SJSA1 (cell line): ENCODE measurements around the gene HIVEP3. TPM values are rescaled to one million over a fixed set of nuclear protein-coding genes. Genes with fewer than 3 reads are reported as not detected.
A peak's percentile ranks its signal among the peaks of the same experiment; 100 is the strongest.

Source experiments
- DNase-seq, 2 experiments: peaks; one replicate each; pipeline ENCODE4 v3.0.0-alpha.2; 2015 to 2020; ENCODE audit warnings: low spot score in 2 of 2, low read depth in 1 of 2
- H3K27ac ChIP-seq: fragments of 250-450 bp; sonication (Bioruptor Pico); 2 replicates; pipeline ENCODE4 v1.5.1; 2020; ENCODE audit warnings: mild to moderate bottlenecking, moderate library complexity
- H3K27me3 ChIP-seq: fragments of 250-450 bp; sonication (Bioruptor Pico); replicated peaks from 2 replicates; pipeline ENCODE4 v1.5.1; 2020; ENCODE audit warnings: mild to moderate bottlenecking, moderate library complexity
- H3K36me3 ChIP-seq: fragments of 250-450 bp; sonication (Bioruptor Pico); 2 replicates; pipeline ENCODE4 v1.5.1; 2020; ENCODE audit warnings: mild to moderate bottlenecking
- H3K4me1 ChIP-seq: fragments of 250-450 bp; sonication (Bioruptor Pico); replicated peaks from 2 replicates; pipeline ENCODE4 v1.6.1; 2021; ENCODE audit warnings: mild to moderate bottlenecking
- H3K4me3 ChIP-seq: fragments of 250-450 bp; sonication (Bioruptor Pico); 2 replicates; pipeline ENCODE4 v1.5.1; 2020; ENCODE audit warnings: mild to moderate bottlenecking
- H3K9me3 ChIP-seq: fragments of 250-450 bp; sonication (Bioruptor Pico); replicated peaks from 2 replicates; pipeline ENCODE4 v1.5.1; 2020; ENCODE audit warnings: mild to moderate bottlenecking
- total RNA-seq: library from RNA; depleted of rRNA; stranded (reverse); fragments of >200 nt; shearing (Covaris generic); gene quantifications from 2 replicates; pipeline ENCODE4 v1.2.3, GENCODE V29; 2014

The HIVEP3 gene
- total RNA-seq, 1 experiment from 2014 or later: 2.2 TPM

DNA sequence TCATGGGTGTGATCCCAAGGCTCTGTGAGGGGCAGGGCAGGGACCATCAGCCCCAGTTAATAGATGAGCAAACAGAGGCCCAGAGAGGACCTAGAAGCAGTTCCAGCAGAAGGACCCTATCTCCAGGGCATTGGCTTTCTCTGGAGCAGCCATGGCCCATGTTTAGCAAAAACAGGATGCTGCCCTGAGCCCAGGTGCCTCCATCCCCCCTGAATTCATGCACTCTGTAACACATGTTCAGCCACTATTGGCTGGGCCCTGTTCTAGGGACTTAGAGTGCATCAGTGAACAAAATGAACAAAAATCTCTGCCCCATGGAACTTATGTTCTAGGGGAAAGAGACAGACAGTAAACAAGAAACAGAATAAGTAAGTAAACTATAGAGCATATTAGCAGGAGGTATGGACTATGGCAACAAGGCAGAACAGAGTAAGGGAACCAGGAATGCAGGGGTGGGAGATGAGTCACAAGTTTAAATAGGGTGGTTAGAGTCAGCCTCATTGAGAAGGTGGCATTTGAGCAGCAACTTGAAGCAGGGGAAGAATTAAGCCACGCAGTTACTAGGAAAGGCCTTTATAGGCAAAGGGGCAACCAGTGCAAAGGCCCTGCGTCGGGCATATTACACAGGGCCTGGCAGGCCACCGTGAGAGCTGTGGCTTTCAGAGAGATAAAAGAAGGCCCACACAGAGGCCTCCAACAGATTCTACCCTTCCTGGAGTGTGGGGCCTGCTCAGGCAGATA lies 248.3 kb downstream of the HIVEP3 start:
- Histone ChIP-seq H3K9me3 (no peaks in the 10 kb centered on the region), H3K27me3 (no peaks in the 10 kb centered on the region), H3K4me1 (peaks cover 53% of the 10 kb centered on the region), H3K36me3 (no peaks in the 10 kb centered on the region), H3K4me3 (no peak overlapping the region), H3K27ac (peak overlapping the region; percentile 59)
- peak; percentile 81 to 86 for DNase-seq

- Histone ChIP-seq H3K9me3 (no peaks in the 10 kb centered on the region), H3K4me3 (no peak overlapping the region), H3K27me3 (no peaks in the 10 kb centered on the region), H3K4me1 (peaks cover 67% of the 10 kb centered on the region), H3K27ac (no peak overlapping the region), H3K36me3 (no peaks in the 10 kb centered on the region)
- no peak for DNase-seq
Measured at GRCh38 chr1:41668967-41669366, 249.8 kb downstream of the HIVEP3 start.

DNA sequence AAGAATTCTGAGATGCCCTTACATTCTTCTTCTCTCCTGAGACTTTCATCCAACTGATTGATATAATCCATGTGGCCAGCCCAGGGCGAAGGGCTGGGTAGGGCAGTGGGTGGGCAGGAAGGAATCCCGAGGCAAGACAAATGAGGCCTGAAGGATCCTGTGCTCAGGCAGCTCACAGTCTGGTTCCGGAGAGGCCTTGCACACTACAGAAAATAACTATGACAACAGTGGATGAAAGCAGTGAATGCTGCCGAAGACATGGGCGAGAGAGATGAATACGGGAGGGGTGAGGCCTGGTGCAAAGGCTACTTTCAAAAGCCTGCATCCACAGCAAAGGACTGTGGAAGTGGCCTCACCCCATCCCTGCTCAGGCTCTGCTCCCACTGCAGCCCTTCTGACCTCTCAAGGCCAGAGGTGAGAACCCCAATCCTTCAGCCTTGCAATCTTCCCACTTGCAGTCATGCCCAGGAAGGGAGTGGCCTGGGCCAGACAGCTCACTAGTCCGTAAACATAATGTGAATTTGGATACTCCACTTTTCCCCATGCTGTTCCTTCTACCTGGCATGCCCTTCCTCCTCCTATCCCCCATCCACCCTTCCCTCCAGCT lies 250.6 kb downstream of the HIVEP3 start:
- no peaks in the 10 kb centered on the region for H3K36me3 ChIP-seq
- no peak for DNase-seq
- no peaks in the 10 kb centered on the region for H3K27me3 ChIP-seq
- H3K4me3 ChIP-seq: no peak overlapping the region
- no peak overlapping the region for H3K27ac ChIP-seq
- H3K4me1 ChIP-seq: peaks cover 68% of the 10 kb centered on the region
- no peaks in the 10 kb centered on the region for H3K9me3 ChIP-seq

DNA sequence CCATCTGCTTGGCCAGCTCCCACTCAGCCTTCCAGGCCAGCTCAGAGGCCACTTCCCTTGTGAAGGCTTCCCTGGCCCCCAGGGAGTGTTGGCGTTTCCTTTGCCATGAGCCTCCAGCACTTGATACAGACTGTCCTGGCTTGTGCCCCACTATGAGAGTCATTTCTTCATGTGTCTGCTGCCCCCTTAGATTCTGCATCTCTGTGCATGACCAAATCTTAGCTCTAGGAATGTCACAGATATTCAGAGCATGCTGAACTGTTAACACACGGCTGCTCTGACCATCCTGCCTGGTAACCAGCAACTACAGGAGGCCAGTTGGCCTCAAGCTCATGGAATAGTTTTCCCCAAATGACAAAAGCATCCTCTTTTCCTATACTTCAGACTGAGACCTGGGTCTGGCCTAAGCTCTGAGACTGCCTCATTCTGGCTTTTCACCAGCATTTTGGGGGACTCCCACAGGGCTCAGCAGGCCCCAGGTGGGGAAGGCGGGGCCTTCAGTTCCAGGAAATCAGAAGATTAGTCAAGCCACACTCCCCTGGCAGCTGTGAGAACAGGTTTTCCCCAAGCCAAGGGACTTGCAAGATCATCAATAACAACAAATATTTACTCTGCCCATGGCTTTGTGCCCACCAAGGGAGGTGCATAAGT lies 251.6 kb downstream of the HIVEP3 start:
- no peaks in the 10 kb centered on the region for H3K9me3 ChIP-seq
- H3K27me3 ChIP-seq: no peaks in the 10 kb centered on the region
- H3K4me1 ChIP-seq: peaks cover 66% of the 10 kb centered on the region
- H3K27ac ChIP-seq: no peak overlapping the region
- no peak for DNase-seq
- no peaks in the 10 kb centered on the region for H3K36me3 ChIP-seq
- no peak overlapping the region for H3K4me3 ChIP-seq

DNA sequence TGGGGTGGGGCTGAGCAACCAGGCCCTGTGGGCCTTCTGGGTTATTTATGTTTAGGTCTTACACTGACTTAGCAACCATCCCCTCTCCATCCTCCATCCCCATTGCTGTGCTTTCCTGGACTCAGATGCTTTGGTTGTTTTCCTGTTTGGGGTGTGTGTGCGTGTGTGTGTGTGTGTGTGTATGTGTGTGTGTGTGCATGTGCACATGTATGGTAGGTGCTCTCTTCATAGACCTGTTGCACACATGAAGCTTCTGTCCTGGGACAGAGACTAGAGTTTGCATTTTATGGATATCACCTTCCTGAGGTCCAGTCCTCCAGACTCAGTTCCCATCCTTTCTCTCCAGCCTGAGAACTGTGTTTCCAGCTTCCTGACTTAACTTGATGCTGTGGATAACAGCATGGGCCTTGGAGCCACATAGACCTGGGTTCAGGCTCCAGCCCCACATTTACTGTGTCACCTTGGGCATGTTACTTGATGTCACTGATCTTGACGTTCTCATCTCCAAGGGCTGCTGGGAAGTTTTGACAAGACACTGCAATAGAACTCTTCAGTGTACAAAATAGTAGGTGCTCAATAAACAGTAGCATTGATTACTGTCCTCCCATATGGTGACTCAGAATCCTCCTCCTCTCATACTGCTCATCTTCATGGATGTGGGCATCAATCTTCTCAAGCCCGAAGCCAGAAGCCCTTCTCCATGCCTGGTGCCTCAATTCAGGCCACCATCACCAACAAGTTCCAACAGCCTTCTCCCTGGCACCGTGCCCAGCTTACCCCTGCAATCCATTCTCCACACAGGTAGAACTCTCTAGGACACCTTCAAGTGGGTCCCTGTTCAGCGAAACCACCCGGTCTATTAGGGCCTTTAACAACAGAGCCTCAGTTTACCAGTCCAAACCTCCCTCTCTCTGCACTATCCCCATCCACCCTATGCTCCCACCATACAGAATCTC lies 252.5 kb downstream of the HIVEP3 start:
- no peak for DNase-seq
- Histone ChIP-seq H3K36me3 (peaks cover 4% of the 10 kb centered on the region), H3K27ac (peak overlapping the region; percentile 70), H3K4me3 (no peak overlapping the region), H3K9me3 (no peaks in the 10 kb centered on the region), H3K27me3 (no peaks in the 10 kb centered on the region), H3K4me1 (peaks cover 64% of the 10 kb centered on the region)

GRCh38 chr1:41664861-41665640 lies 253.7 kb downstream of the HIVEP3 start:
- Histone ChIP-seq H3K4me3 (no peak overlapping the region), H3K27ac (peak overlapping the region; percentile 70), H3K9me3 (no peaks in the 10 kb centered on the region), H3K36me3 (peaks cover 4% of the 10 kb centered on the region), H3K27me3 (no peaks in the 10 kb centered on the region), H3K4me1 (peaks cover 54% of the 10 kb centered on the region)
- DNase-seq: peak; percentile 81 to 85

DNA sequence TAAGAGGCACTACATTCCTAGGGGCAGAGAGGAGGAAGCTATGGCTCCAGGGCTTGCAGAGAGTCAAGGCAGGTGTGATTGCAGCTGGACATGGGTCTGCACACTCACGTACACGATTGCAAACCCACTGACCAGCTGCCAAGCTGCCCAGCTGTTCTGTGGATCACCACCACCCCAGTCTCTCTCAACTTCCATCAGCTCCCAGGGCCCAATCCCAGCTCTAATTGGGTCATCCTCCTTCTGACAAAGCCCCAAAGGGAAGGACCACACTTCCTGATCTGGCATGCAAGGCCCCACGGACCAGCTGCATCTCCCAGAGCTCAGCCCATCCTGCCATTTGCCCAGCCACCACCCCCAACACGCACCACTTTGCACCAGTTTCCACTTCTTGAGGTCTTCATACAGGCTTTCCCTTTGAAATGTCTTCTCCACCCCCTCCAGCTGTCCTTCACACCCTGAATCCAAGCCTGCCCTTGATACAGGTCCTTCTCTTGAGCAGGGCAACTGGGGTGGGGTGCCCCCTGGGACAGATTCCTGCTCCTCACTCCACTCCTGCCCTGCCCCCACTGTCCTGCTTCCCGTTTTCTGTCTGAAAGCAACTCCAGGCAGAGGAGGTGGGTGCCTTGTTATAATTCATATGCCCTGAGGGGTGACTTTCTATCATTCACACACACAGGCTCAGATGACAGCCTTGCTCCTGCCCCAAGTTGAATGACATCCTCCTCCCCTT lies 254.9 kb downstream of the HIVEP3 start:
- Histone ChIP-seq H3K4me1 (peaks cover 48% of the 10 kb centered on the region), H3K9me3 (no peaks in the 10 kb centered on the region), H3K27me3 (no peaks in the 10 kb centered on the region), H3K4me3 (no peak overlapping the region), H3K36me3 (peaks cover 4% of the 10 kb centered on the region), H3K27ac (peak overlapping the region; percentile 99)
- no peak for DNase-seq

DNA sequence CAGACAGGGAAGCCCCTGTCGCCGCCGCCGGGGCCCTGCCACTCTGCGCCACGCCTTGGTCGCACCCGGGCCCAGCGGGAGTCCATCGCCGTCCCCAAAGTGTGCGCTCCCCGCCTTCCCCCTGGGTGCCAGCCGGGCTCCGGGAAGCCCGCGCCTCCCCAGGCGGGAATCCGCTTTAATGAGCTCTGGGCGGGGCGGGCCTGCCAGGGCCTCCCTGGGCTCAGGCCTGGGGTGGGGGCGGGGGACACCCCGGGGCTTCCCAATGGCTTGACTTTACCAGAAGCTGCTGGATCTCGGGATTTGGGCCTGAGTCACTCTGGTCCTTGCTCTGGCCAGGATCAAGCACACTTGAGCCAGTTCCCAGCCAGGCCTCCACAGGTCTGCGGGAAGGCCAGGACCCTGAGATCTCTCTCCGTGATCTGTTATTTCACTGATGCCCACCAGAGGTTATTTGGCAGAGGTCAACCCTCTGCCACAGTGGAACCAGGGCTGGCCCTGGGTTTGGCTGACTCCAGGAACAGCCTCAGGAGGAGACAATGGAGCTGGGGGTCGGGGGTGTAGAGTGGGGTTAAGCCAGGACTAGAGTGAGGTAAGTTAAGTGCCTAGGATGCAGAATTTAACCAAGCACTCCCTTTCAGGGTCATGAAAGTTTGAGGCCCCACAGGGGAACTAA lies 255.8 kb downstream of the HIVEP3 start:
- peak; percentile 88 to 90 for DNase-seq
- Histone ChIP-seq H3K4me3 (peak overlapping the region; percentile 81), H3K36me3 (peaks cover 4% of the 10 kb centered on the region), H3K4me1 (peaks cover 48% of the 10 kb centered on the region), H3K27ac (peak overlapping the region; percentile 99), H3K9me3 (no peaks in the 10 kb centered on the region), H3K27me3 (no peaks in the 10 kb centered on the region)

DNA sequence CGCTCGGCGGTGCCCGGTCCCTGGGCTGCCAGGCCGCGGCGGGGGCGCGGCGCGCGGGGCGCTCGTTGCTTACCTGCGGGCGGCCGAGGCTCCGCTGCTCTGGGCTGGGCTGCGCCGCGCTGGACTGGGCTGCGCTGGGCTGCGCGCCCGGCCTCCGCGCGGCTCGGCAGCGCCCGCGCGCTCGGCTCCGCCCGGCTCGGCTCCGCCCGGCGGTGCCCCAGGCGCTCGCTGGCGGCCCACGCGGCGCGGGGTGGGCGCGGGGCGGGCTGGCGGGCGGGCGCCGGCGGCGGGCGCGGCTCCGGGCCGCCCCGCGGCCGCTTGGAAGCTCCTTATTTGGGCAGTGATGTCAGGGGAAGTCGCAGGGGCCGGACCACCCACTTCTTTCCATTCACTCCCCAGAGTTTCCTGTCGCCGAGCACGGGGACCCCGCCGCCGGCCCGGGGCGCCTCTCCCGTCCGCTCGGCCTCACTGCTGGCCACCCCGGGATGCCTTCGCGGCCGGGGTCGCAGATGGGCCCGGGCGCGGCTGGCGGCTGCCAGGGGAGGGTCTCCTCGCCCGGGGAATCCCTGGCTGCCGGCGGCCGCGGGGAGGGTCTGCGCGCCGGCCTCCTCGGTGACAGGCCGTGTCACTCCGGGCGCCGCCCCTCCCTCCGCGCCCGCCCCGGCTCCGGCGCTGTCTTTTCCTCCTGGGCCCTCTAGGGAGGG lies 256.5 kb downstream of the HIVEP3 start:
- H3K4me1 ChIP-seq: peaks cover 48% of the 10 kb centered on the region
- peak overlapping the region; percentile 81 for H3K4me3 ChIP-seq
- H3K9me3 ChIP-seq: no peaks in the 10 kb centered on the region
- peaks cover 4% of the 10 kb centered on the region for H3K36me3 ChIP-seq
- H3K27ac ChIP-seq: peak overlapping the region; percentile 99
- DNase-seq: peak; percentile 92 to 93
- no peaks in the 10 kb centered on the region for H3K27me3 ChIP-seq

GRCh38 chr1:41661428-41662060 lies 257.2 kb downstream of the HIVEP3 start:
- Histone ChIP-seq H3K36me3 (peaks cover 4% of the 10 kb centered on the region), H3K4me3 (peak overlapping the region; percentile 81), H3K9me3 (no peaks in the 10 kb centered on the region), H3K27ac (peak overlapping the region; percentile 28; the same call in 1 of the 2 replicates), H3K27me3 (no peaks in the 10 kb centered on the region), H3K4me1 (peaks cover 48% of the 10 kb centered on the region)
- peak in 1 of 2 experiments; percentile 40 for DNase-seq
